WTC11 (cell line): ENCODE results near the gene SHROOM3.

ENCODE experiments used
- ARID4B ChIP-seq: sonication (generic); formaldehyde crosslinking; IDR thresholded peaks from 2 replicates; pipeline ENCODE4 v1.8.0; 2023; ENCODE audit warnings: missing genetic modification reagents, mild to moderate bottlenecking, borderline replicate concordance
- ESRRA ChIP-seq: sonication (generic); formaldehyde crosslinking; IDR thresholded peaks from 2 replicates; pipeline ENCODE4 v1.8.1; 2022; ENCODE audit warnings: mild to moderate bottlenecking, missing genetic modification reagents, borderline replicate concordance
- KAT7 ChIP-seq: sonication (generic); formaldehyde crosslinking; IDR thresholded peaks from 2 replicates; pipeline ENCODE4 v1.8.1; 2023; ENCODE audit warnings: missing genetic modification reagents, mild to moderate bottlenecking, borderline replicate concordance
- MXD4 ChIP-seq: fragments of 250-450 bp; sonication (Bioruptor Pico); IDR thresholded peaks from 2 replicates; pipeline ENCODE4 v1.8.0; 2021; ENCODE audit warnings: mild to moderate bottlenecking, moderate library complexity, borderline replicate concordance
- NFE2L1 ChIP-seq: sonication (generic); formaldehyde crosslinking; IDR thresholded peaks from 2 replicates; pipeline ENCODE4 v1.8.1; 2023; ENCODE audit warnings: missing genetic modification reagents
- NFYB ChIP-seq: sonication (generic); formaldehyde crosslinking; conservative IDR thresholded peaks from 2 replicates; pipeline ENCODE4 v1.8.0; 2022; ENCODE audit warnings: low read depth, missing genetic modification reagents
- TEAD4 ChIP-seq: sonication (generic); formaldehyde crosslinking; IDR thresholded peaks from 2 replicates; pipeline ENCODE4 v1.8.0; 2022; ENCODE audit warnings: mild to moderate bottlenecking, missing genetic modification reagents
- USF2 ChIP-seq: sonication (generic); formaldehyde crosslinking; IDR thresholded peaks from 2 replicates; pipeline ENCODE4 v1.8.1; 2023; ENCODE audit warnings: mild to moderate bottlenecking, missing genetic modification reagents, moderate library complexity
- ZNF121 ChIP-seq: sonication (generic); formaldehyde crosslinking; IDR thresholded peaks from 2 replicates; pipeline ENCODE4 v1.8.0; 2023; ENCODE audit warnings: missing genetic modification reagents
- ZNF138 ChIP-seq: sonication (generic); formaldehyde crosslinking; conservative IDR thresholded peaks from 2 replicates; pipeline ENCODE4 v1.8.1; 2022; ENCODE audit warnings: mild to moderate bottlenecking, moderate library complexity, missing genetic modification reagents
- ZNF232 ChIP-seq: sonication (generic); formaldehyde crosslinking; IDR thresholded peaks from 2 replicates; pipeline ENCODE4 v1.8.0; 2022; ENCODE audit warnings: mild to moderate bottlenecking, missing genetic modification reagents
- TF ChIP-seq, protein P1 (sequence below): fragments of 200-600 bp; IDR thresholded peaks from 2 replicates; pipeline ENCODE4 v1.8.0; 2022; ENCODE audit warnings: antibody characterized with exemption
- TF ChIP-seq, protein P2 (sequence below): sonication (generic); formaldehyde crosslinking; IDR thresholded peaks from 2 replicates; pipeline ENCODE4 v1.8.0; 2022; ENCODE audit warnings: mild to moderate bottlenecking, missing genetic modification reagents
- TF ChIP-seq, protein P3 (sequence below): sonication (generic); formaldehyde crosslinking; IDR thresholded peaks from 2 replicates; pipeline ENCODE4 v1.8.0; 2022; ENCODE audit warnings: mild to moderate bottlenecking, missing genetic modification reagents

DNA sequence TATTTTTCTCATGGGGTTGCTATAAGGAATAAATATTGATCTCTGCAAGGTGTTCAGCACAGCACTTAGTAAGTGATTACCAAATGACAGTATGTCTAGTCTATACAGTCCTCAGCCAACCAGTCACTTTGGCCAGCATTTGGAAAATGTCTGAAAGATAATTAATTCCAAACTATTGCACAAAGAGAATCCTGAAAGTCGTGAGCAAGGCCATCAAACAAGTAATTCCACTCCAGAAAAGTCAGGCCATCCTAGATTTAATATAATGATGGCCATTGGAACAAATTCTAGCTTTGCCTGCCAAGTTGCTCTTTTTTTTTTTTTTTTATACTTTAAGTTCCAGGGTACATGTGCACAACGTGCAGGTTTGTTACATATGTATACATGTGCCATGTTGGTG lies 96.6 kb downstream of the SHROOM3 start:
- TF ChIP-seq, protein P1, sequence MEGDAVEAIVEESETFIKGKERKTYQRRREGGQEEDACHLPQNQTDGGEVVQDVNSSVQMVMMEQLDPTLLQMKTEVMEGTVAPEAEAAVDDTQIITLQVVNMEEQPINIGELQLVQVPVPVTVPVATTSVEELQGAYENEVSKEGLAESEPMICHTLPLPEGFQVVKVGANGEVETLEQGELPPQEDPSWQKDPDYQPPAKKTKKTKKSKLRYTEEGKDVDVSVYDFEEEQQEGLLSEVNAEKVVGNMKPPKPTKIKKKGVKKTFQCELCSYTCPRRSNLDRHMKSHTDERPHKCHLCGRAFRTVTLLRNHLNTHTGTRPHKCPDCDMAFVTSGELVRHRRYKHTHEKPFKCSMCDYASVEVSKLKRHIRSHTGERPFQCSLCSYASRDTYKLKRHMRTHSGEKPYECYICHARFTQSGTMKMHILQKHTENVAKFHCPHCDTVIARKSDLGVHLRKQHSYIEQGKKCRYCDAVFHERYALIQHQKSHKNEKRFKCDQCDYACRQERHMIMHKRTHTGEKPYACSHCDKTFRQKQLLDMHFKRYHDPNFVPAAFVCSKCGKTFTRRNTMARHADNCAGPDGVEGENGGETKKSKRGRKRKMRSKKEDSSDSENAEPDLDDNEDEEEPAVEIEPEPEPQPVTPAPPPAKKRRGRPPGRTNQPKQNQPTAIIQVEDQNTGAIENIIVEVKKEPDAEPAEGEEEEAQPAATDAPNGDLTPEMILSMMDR: no peak
- TF ChIP-seq, protein P2, sequence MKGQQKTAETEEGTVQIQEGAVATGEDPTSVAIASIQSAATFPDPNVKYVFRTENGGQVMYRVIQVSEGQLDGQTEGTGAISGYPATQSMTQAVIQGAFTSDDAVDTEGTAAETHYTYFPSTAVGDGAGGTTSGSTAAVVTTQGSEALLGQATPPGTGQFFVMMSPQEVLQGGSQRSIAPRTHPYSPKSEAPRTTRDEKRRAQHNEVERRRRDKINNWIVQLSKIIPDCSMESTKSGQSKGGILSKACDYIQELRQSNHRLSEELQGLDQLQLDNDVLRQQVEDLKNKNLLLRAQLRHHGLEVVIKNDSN: no peak
- TF ChIP-seq KAT7 (CRISPR knock-in tag) (no peak), ZNF232 (no peak), NFE2L1 (no peak), MXD4 (no peak), ARID4B (no peak), ZNF138 (CRISPR knock-in tag) (no peak), USF2 (CRISPR knock-in tag) (no peak), TEAD4 (no peak), ZNF121 (CRISPR knock-in tag) (no peak), NFYB (CRISPR knock-in tag) (no peak), ESRRA (no peak)
- TF ChIP-seq, protein P3, sequence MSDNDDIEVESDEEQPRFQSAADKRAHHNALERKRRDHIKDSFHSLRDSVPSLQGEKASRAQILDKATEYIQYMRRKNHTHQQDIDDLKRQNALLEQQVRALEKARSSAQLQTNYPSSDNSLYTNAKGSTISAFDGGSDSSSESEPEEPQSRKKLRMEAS (CRISPR knock-in tag): no peak
